T-cell (primary cell): ENCODE data around the gene SRPX. TPM values are rescaled to one million over a fixed set of nuclear protein-coding genes. Genes with fewer than 3 reads are reported as not detected.

Source experiments
- ATAC-seq, 4 experiments: fragments of 200-7000 bp in 3 of 4; fragments of 150-1000 bp in 1 of 4; cut with Tn5 transposase; replicated peaks in 1 of 4; 1 replicate in 3 of 4; 2 replicates in 1 of 4; pipeline ENCODE4 v1.10.0; 2021; ENCODE audit warnings: moderate library complexity in 3 of 4, mild to moderate bottlenecking in 2 of 4, moderate number of reproducible peaks in 1 of 4
- CTCF ChIA-PET, 2 donors: fragments of 300-600 bp; sonication (Branson Sonifier 250); formaldehyde crosslinking; loops; one replicate each; lab custom pipeline; 2022; ENCODE audit warnings: antibody characterized with exemption in 2 of 2; lab: Charles Lee
- POLR2A ChIA-PET, 2 donors: fragments of 300-600 bp; sonication (Branson Sonifier 250); formaldehyde crosslinking; loops; one replicate each; lab custom pipeline; 2022; ENCODE audit warnings: antibody characterized with exemption in 2 of 2; lab: Charles Lee
- DNase-seq, 35 experiments: peaks; one replicate each; pipeline versions ENCODE4 v3.0.0 to v3.0.0-alpha.2; 2013 to 2023
- H3K27ac ChIP-seq: one replicate; pipeline ENCODE4 v1.5.1; 2013; ENCODE audit warnings: low read length
- H3K27me3 ChIP-seq, 2 experiments: replicated peaks in 1 of 2; 1 replicate in 1 of 2; 2 replicates in 1 of 2; pipeline versions ENCODE4 v1.6.1 to v1.7.0; 2013; ENCODE audit warnings: low read length in 1 of 2, mixed read lengths in 1 of 2; ENCODE audit not compliant: control insufficient read depth in 2 of 2, insufficient read depth in 2 of 2; ENCODE audit errors: extremely low read depth in 1 of 2
- H3K36me3 ChIP-seq, 2 donors: 1 replicate in 1 of 2; 2 replicates in 1 of 2; pipeline versions ENCODE4 v1.6.1 to v1.7.0; 2013; ENCODE audit warnings: low read length in 1 of 2; ENCODE audit not compliant: control insufficient read depth in 2 of 2, insufficient read depth in 1 of 2; ENCODE audit errors: extremely low read depth in 1 of 2
- H3K4me1 ChIP-seq, 2 experiments: 1 replicate in 1 of 2; 2 replicates in 1 of 2; pipeline versions ENCODE4 v1.6.1 to v1.7.0; 2013; ENCODE audit warnings: low read length in 2 of 2, mixed read lengths in 1 of 2; ENCODE audit not compliant: insufficient read depth in 2 of 2, control insufficient read depth in 1 of 2; ENCODE audit errors: extremely low read depth in 1 of 2
- H3K4me3 ChIP-seq, 2 donors: 1 replicate in 1 of 2; 2 replicates in 1 of 2; pipeline versions ENCODE4 v1.5.1 to v1.7.0; 2013; ENCODE audit warnings: mild to moderate bottlenecking in 2 of 2, low read length in 1 of 2, moderate library complexity in 1 of 2; ENCODE audit not compliant: control insufficient read depth in 1 of 2; ENCODE audit errors: extremely low read depth in 1 of 2
- H3K9me3 ChIP-seq: 2 replicates; pipeline ENCODE4 v1.7.0; 2013
- H3K27ac Mint-ChIP-seq, 2 donors: one replicate each; pipeline ENCODE4 v1.8.0; 2020 to 2021; ENCODE audit warnings: mild to moderate bottlenecking in 2 of 2, mixed read lengths in 2 of 2
- H3K27me3 Mint-ChIP-seq, 2 donors: one replicate each; pipeline ENCODE4 v1.8.0; 2021 to 2022; ENCODE audit warnings: mixed read lengths in 2 of 2
- H3K36me3 Mint-ChIP-seq: one replicate; pipeline ENCODE4 v1.8.0; 2021; ENCODE audit warnings: mixed read lengths
- H3K4me1 Mint-ChIP-seq, 3 donors: one replicate each; pipeline ENCODE4 v1.8.0; 2020 to 2022; ENCODE audit warnings: mixed read lengths in 3 of 3, mild to moderate bottlenecking in 1 of 3
- H3K4me3 Mint-ChIP-seq, 3 donors: one replicate each; pipeline ENCODE4 v1.8.0; 2020 to 2022; ENCODE audit warnings: mild to moderate bottlenecking in 3 of 3, mixed read lengths in 3 of 3, moderate library complexity in 3 of 3
- H3K9me3 Mint-ChIP-seq, 3 donors: one replicate each; pipeline ENCODE4 v1.8.0; 2020 to 2022; ENCODE audit warnings: mixed read lengths in 3 of 3
- WGBS: methylation state at CpG from one replicate; pipeline ENCODE4 v1.1.5; 2013; ENCODE audit warnings: missing lambda C conversion rate; ENCODE audit not compliant: insufficient coverage; 5-methylcytosine and 5-hydroxymethylcytosine counted together
- total RNA-seq, 35 experiments: library from RNA in 6 of 35; stranded (reverse) in 6 of 35; fragments of 120-200 nt in 1 of 35; gene quantifications; one replicate each; pipeline versions ENCODE4 v1.2.1 to v1.2.4 and lab custom pipeline; 2013 to 2026

The SRPX gene
- total RNA-seq, 5 donors from 2014 or later (not counting 1 experiment from before 2014, with no cell fraction given), result 0.13 to 0.15 TPM; not detected in 3

GRCh38 chrX:38151441-38151840, 69.2 kb downstream of the SRPX start:
- Histone ChIP-seq H3K4me3 (no peak overlapping the region), H3K36me3 (no peaks in the 10 kb centered on the region), H3K27me3 (no peaks in the 10 kb centered on the region), H3K27ac (no peak overlapping the region), H3K9me3 (no peaks in the 10 kb centered on the region), H3K4me1 (no peaks in the 10 kb centered on the region)
- peaks cover 8 to 37% of the 10 kb centered on the region in 2 donors for H3K27me3 Mint-ChIP-seq
- H3K4me3 Mint-ChIP-seq, result no peak overlapping the region
- no peak for DNase-seq
- no peaks in the 10 kb centered on the region for H3K4me1 Mint-ChIP-seq
- H3K9me3 Mint-ChIP-seq, result no peaks in the 10 kb centered on the region
- ChIA-PET CTCF (no interaction called here), POLR2A (no interaction called here)
- H3K36me3 Mint-ChIP-seq, result no peaks in the 10 kb centered on the region
- no peak for ATAC-seq
- H3K27ac Mint-ChIP-seq, result no peak overlapping the region
- WGBS, result no CpG with 5 or more reads among the region's 5 CpGs

GRCh38 chrX:38150993-38151392, 69.7 kb downstream of the SRPX start:
- POLR2A ChIA-PET, result no interaction called here
- H3K27me3 Mint-ChIP-seq, result peaks cover 8 to 37% of the 10 kb centered on the region in 2 donors

GRCh38 chrX:38149016-38149415, 71.7 kb downstream of the SRPX start:
- Histone ChIP-seq H3K4me3 (no peak overlapping the region), H3K36me3 (no peaks in the 10 kb centered on the region), H3K4me1 (no peaks in the 10 kb centered on the region), H3K27ac (no peak overlapping the region), H3K27me3 (no peaks in the 10 kb centered on the region), H3K9me3 (no peaks in the 10 kb centered on the region)
- ChIA-PET CTCF (no interaction called here), POLR2A (no interaction called here)
- no peak overlapping the region for H3K4me3 Mint-ChIP-seq
- DNase-seq (no peak), ATAC-seq (no peak)
- H3K36me3 Mint-ChIP-seq, result no peaks in the 10 kb centered on the region
- WGBS, result no CpG with 5 or more reads among the region's 2 CpGs
- no peaks in the 10 kb centered on the region for H3K4me1 Mint-ChIP-seq
- H3K9me3 Mint-ChIP-seq, result no peaks in the 10 kb centered on the region
- H3K27me3 Mint-ChIP-seq, result peaks cover 10 to 42% of the 10 kb centered on the region in 2 donors
- H3K27ac Mint-ChIP-seq, result no peak overlapping the region

More at GRCh38 chrX:38150993-38151392, 69.7 kb downstream of the SRPX start:
- no peak overlapping the region for H3K27ac Mint-ChIP-seq
- no peaks in the 10 kb centered on the region for H3K27me3 ChIP-seq
- H3K4me3 ChIP-seq, result no peak overlapping the region
- no peaks in the 10 kb centered on the region for H3K4me1 Mint-ChIP-seq
- no peak overlapping the region for H3K4me3 Mint-ChIP-seq
- H3K9me3 ChIP-seq, result no peaks in the 10 kb centered on the region
- no peaks in the 10 kb centered on the region for H3K36me3 Mint-ChIP-seq
- no peak overlapping the region for H3K27ac ChIP-seq
- CTCF ChIA-PET, result no interaction called here
- H3K36me3 ChIP-seq, result no peaks in the 10 kb centered on the region
- WGBS, result 100% methylated on average over 2 of the region's 4 CpGs
- ATAC-seq, result no peak
- H3K4me1 ChIP-seq, result no peaks in the 10 kb centered on the region
- H3K9me3 Mint-ChIP-seq, result no peaks in the 10 kb centered on the region
- no peak for DNase-seq

GRCh38 chrX:38142610-38143009, 78.1 kb downstream of the SRPX start:
- Mint-ChIP-seq H3K9me3 (no peaks in the 10 kb centered on the region), H3K4me1 (no peaks in the 10 kb centered on the region), H3K36me3 (no peaks in the 10 kb centered on the region), H3K4me3 (no peak overlapping the region), H3K27me3 (peaks cover 2 to 28% of the 10 kb centered on the region in 2 donors), H3K27ac (no peak overlapping the region)
- ChIA-PET CTCF (no interaction called here), POLR2A (no interaction called here)
- Histone ChIP-seq H3K27me3 (no peaks in the 10 kb centered on the region), H3K36me3 (no peaks in the 10 kb centered on the region), H3K4me3 (no peak overlapping the region), H3K27ac (no peak overlapping the region), H3K9me3 (no peaks in the 10 kb centered on the region), H3K4me1 (no peaks in the 10 kb centered on the region)
- DNase-seq (no peak), ATAC-seq (no peak)
- WGBS, result 100% methylated on average over 1 of the region's 1 CpG

GRCh38 chrX:38138900-38139299, 81.8 kb downstream of the SRPX start:
- H3K27me3 ChIP-seq, result no peaks in the 10 kb centered on the region
- Mint-ChIP-seq H3K4me1 (no peaks in the 10 kb centered on the region), H3K27ac (no peak overlapping the region), H3K27me3 (peaks cover 0 to 27% of the 10 kb centered on the region in 2 donors), H3K4me3 (no peak overlapping the region), H3K9me3 (no peaks in the 10 kb centered on the region), H3K36me3 (no peaks in the 10 kb centered on the region)
- WGBS, result no CpG with 5 or more reads among the region's 2 CpGs
- no peaks in the 10 kb centered on the region for H3K4me1 ChIP-seq
- H3K36me3 ChIP-seq, result no peaks in the 10 kb centered on the region
- ChIA-PET CTCF (no interaction called here), POLR2A (no interaction called here)
- H3K4me3 ChIP-seq, result no peak overlapping the region
- H3K9me3 ChIP-seq, result no peaks in the 10 kb centered on the region
- DNase-seq (no peak), ATAC-seq (no peak)
- no peak overlapping the region for H3K27ac ChIP-seq

DNA sequence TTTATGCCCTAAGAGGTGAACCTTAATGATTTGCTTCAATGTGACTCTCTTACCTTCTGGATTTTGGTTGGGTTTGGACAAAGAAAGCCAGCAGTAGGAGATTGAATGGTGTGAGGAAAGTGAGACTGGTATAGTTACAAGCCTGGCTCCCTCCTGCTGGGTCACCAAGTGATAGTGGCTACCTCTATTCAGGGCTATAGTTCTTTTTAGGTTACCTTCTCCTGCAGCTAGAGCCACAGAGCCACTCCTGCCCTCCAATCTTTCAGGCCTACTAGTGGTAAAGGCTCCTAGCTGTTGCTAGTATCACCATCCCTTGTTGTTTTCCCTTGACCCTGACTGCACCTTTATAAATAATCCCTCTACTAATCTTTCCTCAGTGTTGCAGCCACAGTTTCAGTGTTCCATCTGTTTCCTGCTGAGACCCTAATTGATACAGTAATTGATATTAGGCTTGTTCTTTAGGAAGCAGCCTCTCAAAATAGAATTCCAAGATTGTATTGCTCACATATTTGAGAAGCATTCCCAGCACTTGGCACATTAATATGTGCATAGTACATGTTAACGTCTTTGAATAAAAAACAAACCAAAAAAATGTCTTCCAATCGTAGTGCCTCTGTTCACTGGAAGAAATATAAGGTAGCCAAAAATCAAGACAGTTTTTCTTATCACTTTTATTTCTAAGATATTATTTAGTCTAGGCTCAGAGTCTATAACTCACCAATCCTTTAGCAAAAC, 82.3 kb downstream of the SRPX start:
- ATAC-seq (no peak), DNase-seq (no peak)
- H3K27me3 Mint-ChIP-seq, result peaks cover 0 to 27% of the 10 kb centered on the region in 2 donors
- Histone ChIP-seq H3K4me1 (no peaks in the 10 kb centered on the region), H3K4me3 (no peak overlapping the region), H3K27me3 (no peaks in the 10 kb centered on the region), H3K27ac (no peak overlapping the region), H3K9me3 (no peaks in the 10 kb centered on the region), H3K36me3 (no peaks in the 10 kb centered on the region)
- H3K9me3 Mint-ChIP-seq, result no peaks in the 10 kb centered on the region
- no CpG with 5 or more reads among the region's 2 CpGs for WGBS
- ChIA-PET CTCF (no interaction called here), POLR2A (no interaction called here)
- no peak overlapping the region for H3K27ac Mint-ChIP-seq
- no peaks in the 10 kb centered on the region for H3K4me1 Mint-ChIP-seq
- no peak overlapping the region for H3K4me3 Mint-ChIP-seq
- H3K36me3 Mint-ChIP-seq, result no peaks in the 10 kb centered on the region
